Kidney capillary endothelial cell (primary cell): ENCODE results near the gene RAB6C.
"Not testable (repeated sequence)": the region's sequence is repeated elsewhere in the genome, so short reads cannot be mapped to it uniquely, and the experiment has no call there.

Experiments used
- DNase-seq: peaks from one replicate; pipeline ENCODE4 v3.0.0-alpha.2; 2018; ENCODE audit warnings: low spot score

The RAB6C gene

GRCh38 chr2:129979629-129980155 is at the start of gene RAB6C:
Gene RAB6C (plus strand): TSS chr2:129979666. CDS start chr2:129980116, 450 bp downstream.
- DNase-seq = peak; percentile 16

- DNase-seq = no peak
These were observed 49.0 kb upstream of the RAB6C start for GRCh38 chr2:129930451-129930850.

GRCh38 chr2:129933387-129933786 is 46.1 kb upstream of the RAB6C start:
- not testable (repeated sequence) for DNase-seq

- no peak for DNase-seq
These were observed 45.2 kb upstream of the RAB6C start for GRCh38 chr2:129934044-129934822.

GRCh38 chr2:129935118-129935517 is 44.3 kb upstream of the RAB6C start:
- no peak for DNase-seq

- DNase-seq = no peak
These were observed 43.0 kb upstream of the RAB6C start for GRCh38 chr2:129936334-129936934.

GRCh38 chr2:129938850-129939471 is 40.5 kb upstream of the RAB6C start:
- DNase-seq = not testable (repeated sequence)

GRCh38 chr2:129943456-129943855 is 36.0 kb upstream of the RAB6C start:
- not testable (repeated sequence) for DNase-seq

- no peak for DNase-seq
These were observed 33.9 kb upstream of the RAB6C start for GRCh38 chr2:129945557-129945956.

GRCh38 chr2:129947712-129948111 is 31.8 kb upstream of the RAB6C start:
- not testable (repeated sequence) for DNase-seq

- not testable (repeated sequence) for DNase-seq
These were observed 23.3 kb upstream of the RAB6C start for GRCh38 chr2:129956171-129956570.

- DNase-seq = no peak
These were observed 21.6 kb upstream of the RAB6C start for GRCh38 chr2:129957891-129958290.

GRCh38 chr2:129958736-129959135 is 20.7 kb upstream of the RAB6C start:
- DNase-seq = not testable (repeated sequence)

GRCh38 chr2:129968605-129969004 is 10.9 kb upstream of the RAB6C start:
- not testable (repeated sequence) for DNase-seq

- no peak for DNase-seq
These were observed 4.3 kb upstream of the RAB6C start for GRCh38 chr2:129975016-129975774.

- DNase-seq = not testable (repeated sequence)
These were observed 2.5 kb upstream of the RAB6C start for GRCh38 chr2:129976969-129977368.

GRCh38 chr2:129977986-129978385 is 1.5 kb upstream of the RAB6C start:
- no peak for DNase-seq

- not testable (repeated sequence) for DNase-seq
These were observed 780 bp downstream of the RAB6C start for GRCh38 chr2:129980246-129980645.

GRCh38 chr2:129981689-129982088 is 2.2 kb downstream of the RAB6C start:
- DNase-seq = not testable (repeated sequence)

GRCh38 chr2:129984426-129984825 is 5.0 kb downstream of the RAB6C start:
- no peak for DNase-seq

GRCh38 chr2:129992415-129993006 is 13.0 kb downstream of the RAB6C start:
- not testable (repeated sequence) for DNase-seq

GRCh38 chr2:129993151-129993550 is 13.7 kb downstream of the RAB6C start:
- not testable (repeated sequence) for DNase-seq
